ENCODE data around the gene RPP25. TPM values are rescaled to one million over a fixed set of nuclear protein-coding genes. Genes with fewer than 3 reads are reported as not detected.

Gene RPP25
- total and polyA plus RNA-seq, 2 of the 13 experiments (the other 11 are each of a cell fraction or from before 2014, with no cell fraction given), result 0.05 to 0.11 TPM

GRCh38 chr15:74995182-74995778, 38.7 kb upstream of the RPP25 start, which contains the start of gene SCAMP5 (continued):
- TF ChIP-seq ZHX2 (IDR thresholded peaks at IDR 0.05; ENCODE audit: low read depth) (0 out of 2 replicates have a peak, but pooled peaks have one; percentile 31), ZHX2 (CRISPR knock-in tag; IDR thresholded peaks at IDR 0.05; ENCODE audit: borderline replicate concordance) (peak; percentile 85; the same call in 1 of the 2 replicates), SMC3 (IDR thresholded peaks at IDR 0.05; ENCODE audit: low read length) (no peak), ZNF10 (CRISPR knock-in tag; IDR thresholded peaks at IDR 0.05; ENCODE audit: borderline replicate concordance, low read depth) (no peak), ZBTB14 (CRISPR knock-in tag; IDR thresholded peaks at IDR 0.05) (peak; percentile 94), ERF (CRISPR knock-in tag; IDR thresholded peaks at IDR 0.05) (peak; percentile 98), ZNF281 (CRISPR knock-in tag; IDR thresholded peaks at IDR 0.05; ENCODE audit: borderline replicate concordance) (peak; percentile 54; the same call in 1 of the 2 replicates), ZNF232 (CRISPR knock-in tag; IDR thresholded peaks at IDR 0.05; ENCODE audit: borderline replicate concordance) (peak; percentile 95; the same call in 1 of the 2 replicates), HOXA5 (CRISPR knock-in tag; IDR thresholded peaks at IDR 0.05) (peak; percentile 96), CSRNP2 (CRISPR knock-in tag; conservative IDR thresholded peaks at IDR 0.05; ENCODE audit: low read depth) (no peak), YEATS4 (CRISPR knock-in tag; IDR thresholded peaks at IDR 0.05; ENCODE audit: borderline replicate concordance) (peak; percentile 56), CENPBD1 (CRISPR knock-in tag; IDR thresholded peaks at IDR 0.05; ENCODE audit: borderline replicate concordance, low read depth) (no peak), ZNF431 (CRISPR knock-in tag; IDR thresholded peaks at IDR 0.05; ENCODE audit: borderline replicate concordance, low read depth) (no peak)

Data from HepG2 (cell line).